Vagina (tissue), 2 donors: ENCODE results near the gene DNAJC4.

Source experiments
- CTCF ChIP-seq, 3 experiments: fragments of 450-650 bp in 2 of 3; fragments of 200-600 bp in 1 of 3; sonication (generic) in 1 of 3; IDR thresholded peaks; one replicate each; pipeline ENCODE4 v1.5.1; 2017 to 2019; ENCODE audit warnings: antibody characterized with exemption in 3 of 3, mild to moderate bottlenecking in 2 of 3, moderate library complexity in 2 of 3
- POLR2AphosphoS5 ChIP-seq, 2 donors: sonication (generic); formaldehyde crosslinking; IDR thresholded peaks; one replicate each; pipeline ENCODE4 v1.9.0; 2017; ENCODE audit warnings: antibody characterized with exemption in 2 of 2, mild to moderate bottlenecking in 2 of 2, low read depth in 1 of 2; ENCODE audit not compliant: insufficient read depth in 1 of 2

- TF ChIP-seq CTCF (IDR thresholded peaks at IDR 0.05), result no peak
- no peak for TF ChIP-seq POLR2AphosphoS5 (IDR thresholded peaks at IDR 0.05; ENCODE audit: insufficient read depth in 1 of 2, low read depth in 1 of 2)
These were observed 26.0 kb downstream of the DNAJC4 start for GRCh38 chr11:64256300-64256699.
